Retinal pigment epithelial cell (primary cell): ENCODE measurements around the gene MRPS18A.

Experiments
- DNase-seq: peaks from one replicate; pipeline ENCODE4 v3.0.0-alpha.2; 2010; ENCODE audit warnings: low read depth
- H3K4me3 ChIP-seq: 2 replicates; pipeline ENCODE4 v1.5.1; 2011; ENCODE audit warnings: mild to moderate bottlenecking, low read length, control low read depth, moderate library complexity
- TF ChIP-seq, protein P1 (sequence below): conservative IDR thresholded peaks from 2 replicates; pipeline ENCODE4 v1.5.1; 2011; ENCODE audit warnings: low read depth, low read length, control low read depth, inconsistent platforms

MRPS18A gene

DNA sequence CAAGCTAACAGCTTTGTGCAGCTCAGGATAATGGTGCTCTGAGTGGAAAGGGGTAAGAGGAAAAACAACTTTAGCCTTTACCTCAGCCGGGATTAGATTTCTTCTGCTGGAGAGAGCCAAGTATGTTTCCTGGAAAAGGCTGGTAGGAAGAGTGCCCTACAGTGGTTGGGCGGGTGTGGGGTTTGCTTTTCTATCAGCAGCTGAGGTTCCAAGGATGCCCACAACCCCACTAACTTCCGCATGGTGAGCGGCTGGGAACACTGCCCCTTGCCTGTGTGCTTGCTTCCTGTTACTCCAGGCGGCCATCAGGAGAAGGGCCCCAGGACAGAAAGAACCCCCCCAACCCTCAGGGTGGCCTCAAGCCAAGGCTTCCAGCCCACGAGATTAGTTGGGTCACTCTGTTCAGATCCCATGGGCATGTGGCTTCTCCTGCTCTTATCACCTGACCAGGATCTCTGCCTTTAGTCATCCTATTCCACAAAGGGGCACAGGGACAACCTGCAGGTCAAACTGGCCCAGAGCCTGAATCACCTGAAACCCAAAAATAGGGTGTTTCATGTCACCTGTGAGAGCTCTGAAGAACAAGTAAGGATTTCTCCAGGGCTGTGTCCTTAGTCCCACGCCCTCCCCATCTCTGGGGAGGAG is 10.5 kb downstream of the MRPS18A start:
- TF ChIP-seq, protein P1, sequence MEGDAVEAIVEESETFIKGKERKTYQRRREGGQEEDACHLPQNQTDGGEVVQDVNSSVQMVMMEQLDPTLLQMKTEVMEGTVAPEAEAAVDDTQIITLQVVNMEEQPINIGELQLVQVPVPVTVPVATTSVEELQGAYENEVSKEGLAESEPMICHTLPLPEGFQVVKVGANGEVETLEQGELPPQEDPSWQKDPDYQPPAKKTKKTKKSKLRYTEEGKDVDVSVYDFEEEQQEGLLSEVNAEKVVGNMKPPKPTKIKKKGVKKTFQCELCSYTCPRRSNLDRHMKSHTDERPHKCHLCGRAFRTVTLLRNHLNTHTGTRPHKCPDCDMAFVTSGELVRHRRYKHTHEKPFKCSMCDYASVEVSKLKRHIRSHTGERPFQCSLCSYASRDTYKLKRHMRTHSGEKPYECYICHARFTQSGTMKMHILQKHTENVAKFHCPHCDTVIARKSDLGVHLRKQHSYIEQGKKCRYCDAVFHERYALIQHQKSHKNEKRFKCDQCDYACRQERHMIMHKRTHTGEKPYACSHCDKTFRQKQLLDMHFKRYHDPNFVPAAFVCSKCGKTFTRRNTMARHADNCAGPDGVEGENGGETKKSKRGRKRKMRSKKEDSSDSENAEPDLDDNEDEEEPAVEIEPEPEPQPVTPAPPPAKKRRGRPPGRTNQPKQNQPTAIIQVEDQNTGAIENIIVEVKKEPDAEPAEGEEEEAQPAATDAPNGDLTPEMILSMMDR, result no peak
- no peak overlapping the region for H3K4me3 ChIP-seq
- DNase-seq, result no peak

- TF ChIP-seq, protein P1, result no peak
- H3K4me3 ChIP-seq, result no peak overlapping the region
- no peak for DNase-seq
Observed at GRCh38 chr6:43674921-43675320, 12.7 kb downstream of the MRPS18A start.

DNA sequence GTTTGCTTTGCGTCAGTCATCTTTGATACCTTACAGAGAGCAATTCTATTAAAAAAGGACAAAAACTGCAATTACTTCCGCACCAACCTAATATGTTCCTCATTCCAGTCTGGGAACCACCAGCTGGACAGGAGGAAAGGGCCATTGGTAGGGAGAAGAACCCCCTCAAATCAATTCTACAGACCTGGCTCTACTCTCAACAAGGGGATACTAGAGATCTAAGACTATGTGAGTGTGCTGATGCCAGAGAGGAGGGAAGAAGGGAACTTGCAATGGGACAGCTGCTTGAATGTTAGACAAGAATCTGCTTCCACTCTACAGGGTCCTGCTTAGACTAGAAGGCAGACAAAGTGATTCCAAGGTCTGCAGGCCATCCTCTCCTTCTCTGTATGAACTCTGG is 13.3 kb downstream of the MRPS18A start:
- TF ChIP-seq, protein P1, result no peak
- no peak for DNase-seq
- H3K4me3 ChIP-seq, result no peak overlapping the region

GRCh38 chr6:43673444-43674084 is 14.0 kb downstream of the MRPS18A start:
- no peak overlapping the region for H3K4me3 ChIP-seq
- TF ChIP-seq, protein P1, result no peak
- no peak for DNase-seq

DNA sequence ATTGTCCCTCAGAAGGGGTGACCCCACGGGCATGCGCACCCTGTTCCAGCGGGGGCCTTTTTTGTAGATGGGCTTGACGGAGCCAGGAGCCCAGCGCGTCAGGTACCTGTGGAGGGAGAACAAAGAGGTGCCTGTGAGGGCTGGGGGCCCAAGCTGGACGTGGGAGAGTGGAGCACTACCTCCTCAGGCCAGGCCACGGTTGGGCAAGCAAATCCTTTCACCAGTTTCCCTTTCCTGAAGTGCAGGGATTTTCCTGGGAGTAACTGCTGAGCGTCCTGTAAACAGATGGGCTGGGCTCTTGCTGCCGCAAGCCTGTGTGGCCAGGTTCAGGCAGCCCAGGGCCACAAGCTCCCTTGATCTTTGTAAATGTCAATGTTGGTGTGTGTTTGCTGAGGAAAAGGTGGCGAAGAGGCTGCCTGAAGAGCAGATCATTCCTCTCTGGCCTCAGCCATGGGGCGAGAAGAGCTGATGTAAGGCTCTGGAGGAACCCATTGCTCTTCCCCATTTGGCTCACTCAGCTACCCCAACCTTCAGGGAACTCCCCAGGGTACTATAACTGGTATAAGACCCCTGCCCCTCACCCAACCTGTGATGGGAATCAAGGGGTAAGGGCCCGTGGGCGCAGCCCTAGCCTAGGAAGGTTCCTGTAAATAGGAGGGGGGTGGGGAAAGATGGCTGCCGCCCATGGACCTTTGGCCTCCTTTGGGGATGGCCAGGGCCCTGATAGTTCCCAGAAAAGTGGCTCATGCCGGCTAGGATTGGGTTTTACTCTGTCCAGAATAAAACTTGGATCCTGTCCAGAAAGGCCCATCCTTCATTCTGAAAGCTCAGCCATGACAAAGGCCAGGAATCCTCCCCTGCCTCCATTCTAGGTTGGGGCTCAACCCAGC is 15.5 kb downstream of the MRPS18A start:
- no peak for DNase-seq
- TF ChIP-seq, protein P1, result no peak
- no peak overlapping the region for H3K4me3 ChIP-seq

- H3K4me3 ChIP-seq, result no peak overlapping the region
- DNase-seq, result no peak
- TF ChIP-seq, protein P1, result no peak
Observed at GRCh38 chr6:43671011-43671800, 16.4 kb downstream of the MRPS18A start.
